WTC11 (cell line): Measurements from ENCODE around the gene NAV2. TPM values are rescaled to one million over a fixed set of nuclear protein-coding genes. Genes with fewer than 3 reads are reported as not detected.

Experiments used
- ATAC-seq: fragments of 200-7000 bp; cut with Tn5 transposase; 2 replicates; pipeline ENCODE4 v1.10.0; 2021; ENCODE audit warnings: mild to moderate bottlenecking, moderate library complexity
- CTCF ChIA-PET: fragments of 300-600 bp; sonication (Branson Sonifier 250); formaldehyde crosslinking; loops from one replicate; lab custom pipeline; 2021; ENCODE audit warnings: antibody characterized with exemption; lab: Charles Lee
- POLR2A ChIA-PET: fragments of 350-600 bp; sonication (Branson Sonifier 250); formaldehyde crosslinking; loops from one replicate; lab custom pipeline; 2021; ENCODE audit warnings: antibody characterized with exemption; lab: Charles Lee
- DNase-seq: peaks from one replicate; pipeline ENCODE4 v3.0.0; 2021; ENCODE audit warnings: low spot score
- H3K27ac Mint-ChIP-seq: 2 replicates; pipeline ENCODE4 v1.8.0; 2021; ENCODE audit warnings: mixed read lengths
- H3K27me3 Mint-ChIP-seq: 2 replicates; pipeline ENCODE4 v1.8.0; 2021; ENCODE audit warnings: low read depth, mild to moderate bottlenecking, moderate library complexity, mixed read lengths
- H3K36me3 Mint-ChIP-seq: 2 replicates; pipeline ENCODE4 v1.8.0; 2021; ENCODE audit warnings: mixed read lengths
- H3K4me1 Mint-ChIP-seq: 2 replicates; pipeline ENCODE4 v1.8.0; 2022; ENCODE audit warnings: mixed read lengths
- H3K4me3 Mint-ChIP-seq: 2 replicates; pipeline ENCODE4 v1.8.0; 2021; ENCODE audit warnings: mild to moderate bottlenecking, moderate library complexity, mixed read lengths
- H3K9me3 Mint-ChIP-seq: 2 replicates; pipeline ENCODE4 v1.8.0; 2021; ENCODE audit warnings: mixed read lengths
- ATF6 ChIP-seq: sonication (generic); formaldehyde crosslinking; IDR thresholded peaks from 2 replicates; pipeline ENCODE4 v1.8.1; 2023; ENCODE audit warnings: mild to moderate bottlenecking, missing genetic modification reagents
- CREM ChIP-seq: sonication (generic); formaldehyde crosslinking; IDR thresholded peaks from 2 replicates; pipeline ENCODE4 v1.8.1; 2022; ENCODE audit warnings: mild to moderate bottlenecking, missing genetic modification reagents, moderate library complexity
- E2F4 ChIP-seq: sonication (generic); formaldehyde crosslinking; IDR thresholded peaks from 2 replicates; pipeline ENCODE4 v1.8.1; 2022; ENCODE audit warnings: low read depth, mild to moderate bottlenecking, moderate library complexity, missing genetic modification reagents, borderline replicate concordance
- ELF4 ChIP-seq: sonication (generic); formaldehyde crosslinking; IDR thresholded peaks from 2 replicates; pipeline ENCODE4 v1.8.1; 2022; ENCODE audit warnings: low read depth, mild to moderate bottlenecking, moderate library complexity, missing genetic modification reagents
- FOXP1 ChIP-seq: sonication (generic); formaldehyde crosslinking; IDR thresholded peaks from 2 replicates; pipeline ENCODE4 v1.8.0; 2022; ENCODE audit warnings: missing genetic modification reagents, mild to moderate bottlenecking, moderate library complexity, borderline replicate concordance
- KAT7 ChIP-seq: sonication (generic); formaldehyde crosslinking; IDR thresholded peaks from 2 replicates; pipeline ENCODE4 v1.8.1; 2023; ENCODE audit warnings: missing genetic modification reagents, mild to moderate bottlenecking, borderline replicate concordance
- MXD4 ChIP-seq: fragments of 250-450 bp; sonication (Bioruptor Pico); IDR thresholded peaks from 2 replicates; pipeline ENCODE4 v1.8.0; 2021; ENCODE audit warnings: mild to moderate bottlenecking, moderate library complexity, borderline replicate concordance
- OVOL2 ChIP-seq: fragments of 250-450 bp; sonication (Bioruptor Pico); IDR thresholded peaks from 2 replicates; pipeline ENCODE4 v1.9.0; 2021; ENCODE audit warnings: mild to moderate bottlenecking, borderline replicate concordance
- SOX15 ChIP-seq: fragments of 250-450 bp; sonication (Bioruptor Pico); IDR thresholded peaks from 2 replicates; pipeline ENCODE4 v1.9.0; 2021; ENCODE audit warnings: mild to moderate bottlenecking
- STAT6 ChIP-seq: sonication (generic); formaldehyde crosslinking; conservative IDR thresholded peaks from 2 replicates; pipeline ENCODE4 v1.8.1; 2023; ENCODE audit warnings: mild to moderate bottlenecking, low read depth, missing genetic modification reagents, moderate library complexity
- TP53 ChIP-seq: sonication (generic); formaldehyde crosslinking; IDR thresholded peaks from 2 replicates; pipeline ENCODE4 v1.8.1; 2023; ENCODE audit warnings: mild to moderate bottlenecking, missing genetic modification reagents
- USF2 ChIP-seq: sonication (generic); formaldehyde crosslinking; IDR thresholded peaks from 2 replicates; pipeline ENCODE4 v1.8.1; 2023; ENCODE audit warnings: mild to moderate bottlenecking, missing genetic modification reagents, moderate library complexity
- ZNF512 ChIP-seq: sonication (generic); formaldehyde crosslinking; IDR thresholded peaks from 2 replicates; pipeline ENCODE4 v1.8.1; 2022; ENCODE audit warnings: missing genetic modification reagents, borderline replicate concordance
- ZSCAN18 ChIP-seq: fragments of 250-450 bp; sonication (Bioruptor Pico); IDR thresholded peaks from 2 replicates; pipeline ENCODE4 v2.1.2; 2022; ENCODE audit warnings: mild to moderate bottlenecking, moderate library complexity
- total RNA-seq: library from RNA; stranded (reverse); gene quantifications from 3 replicates; pipeline ENCODE4 v1.2.3, GENCODE V29; 2021

Gene NAV2
- total RNA-seq, 1 experiment from 2014 or later, result 42.8 TPM

GRCh38 chr11:19762266-19762665, 49.6 kb downstream of the NAV2 start:
- H3K9me3 Mint-ChIP-seq, result 0 out of 2 replicates have a peak, but pooled peaks cover 3% of the 10 kb centered on the region
- ChIA-PET POLR2A (no interaction called here), CTCF (no interaction called here)
- TF ChIP-seq ZSCAN18 (CRISPR knock-in tag) (no peak), FOXP1 (CRISPR knock-in tag) (no peak), ZNF512 (CRISPR knock-in tag) (no peak), USF2 (CRISPR knock-in tag) (no peak), SOX15 (no peak), TP53 (no peak), MXD4 (CRISPR knock-in tag) (no peak), OVOL2 (CRISPR knock-in tag) (no peak), CREM (CRISPR knock-in tag) (no peak), ATF6 (CRISPR knock-in tag) (no peak), E2F4 (CRISPR knock-in tag) (no peak), STAT6 (no peak), KAT7 (no peak)
- peaks cover 33% of the 10 kb centered on the region for H3K4me1 Mint-ChIP-seq
- H3K36me3 Mint-ChIP-seq, result no peaks in the 10 kb centered on the region
- no peak overlapping the region; the same call in 1 of the 2 replicates for H3K27ac Mint-ChIP-seq
- H3K27me3 Mint-ChIP-seq, result peaks cover 6% of the 10 kb centered on the region; the same call in 1 of the 2 replicates
- no peak for ATAC-seq
- no peak for DNase-seq
- no peak overlapping the region for H3K4me3 Mint-ChIP-seq

- Mint-ChIP-seq H3K4me1 (peaks cover 39% of the 10 kb centered on the region), H3K36me3 (no peaks in the 10 kb centered on the region), H3K27me3 (peaks cover 6% of the 10 kb centered on the region; the same call in 1 of the 2 replicates), H3K27ac (no peak overlapping the region), H3K4me3 (no peak overlapping the region), H3K9me3 (0 out of 2 replicates have a peak, but pooled peaks cover 3% of the 10 kb centered on the region)
- ChIA-PET CTCF (no interaction called here), POLR2A (interaction anchor here (0.6 to 0.7 kb wide), 2 partner anchors 15 to 378 kb away, joined by 3 to 4 read pairs; no protein-coding TSS in a partner anchor)
- ATAC-seq, result no peak; the same call in 1 of the 2 replicates
- TF ChIP-seq SOX15, result no peak
- no peak for TF ChIP-seq ELF4 (CRISPR knock-in tag)
- TF ChIP-seq, all 79 proteins: peak for 0
- no peak for DNase-seq
Measured at GRCh38 chr11:19763330-19763729, 50.7 kb downstream of the NAV2 start.
